ENCODE results near the gene INHBB.

The INHBB gene

DNA sequence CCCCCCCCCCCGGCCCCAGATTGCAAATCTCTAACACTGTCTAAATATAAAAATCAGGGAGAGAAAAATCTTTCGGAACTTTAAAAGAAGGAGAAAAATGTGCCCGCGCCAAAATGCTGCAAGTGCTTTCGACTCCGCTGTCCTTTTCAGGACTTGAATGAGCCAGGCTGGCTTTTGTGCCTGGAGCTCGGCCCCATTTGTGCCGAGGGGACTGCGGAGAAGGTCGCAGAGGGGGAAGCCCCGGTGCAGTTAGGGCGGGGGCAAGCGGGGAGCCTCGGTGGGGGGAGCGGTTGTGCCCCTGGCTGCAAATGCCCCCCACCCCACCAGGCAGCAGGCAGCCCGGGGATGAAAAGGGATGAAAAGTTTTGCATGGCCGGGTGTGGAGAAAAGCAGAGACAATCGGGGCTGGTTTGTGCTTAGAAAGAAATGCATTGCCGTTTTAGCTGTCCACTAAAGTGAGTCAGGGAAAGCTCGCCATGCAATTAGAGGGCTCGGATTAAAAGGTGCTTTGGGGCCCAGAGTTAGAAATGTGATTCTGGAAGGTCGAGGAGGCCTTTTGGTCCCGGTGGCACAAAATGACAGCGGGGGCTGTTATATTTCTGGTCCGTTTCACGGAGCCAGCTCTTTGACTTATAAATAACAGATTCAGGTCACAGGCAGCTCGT lies 1.6 kb downstream of the INHBB start:
- TF ChIP-seq CTCF (IDR thresholded peaks at IDR 0.05; ENCODE audit: insufficient read depth, missing control alignments): no peak
- FAIRE-seq (no peak), DNase-seq (ENCODE audit: insufficient read length, low spot score) (no peak)

DNA sequence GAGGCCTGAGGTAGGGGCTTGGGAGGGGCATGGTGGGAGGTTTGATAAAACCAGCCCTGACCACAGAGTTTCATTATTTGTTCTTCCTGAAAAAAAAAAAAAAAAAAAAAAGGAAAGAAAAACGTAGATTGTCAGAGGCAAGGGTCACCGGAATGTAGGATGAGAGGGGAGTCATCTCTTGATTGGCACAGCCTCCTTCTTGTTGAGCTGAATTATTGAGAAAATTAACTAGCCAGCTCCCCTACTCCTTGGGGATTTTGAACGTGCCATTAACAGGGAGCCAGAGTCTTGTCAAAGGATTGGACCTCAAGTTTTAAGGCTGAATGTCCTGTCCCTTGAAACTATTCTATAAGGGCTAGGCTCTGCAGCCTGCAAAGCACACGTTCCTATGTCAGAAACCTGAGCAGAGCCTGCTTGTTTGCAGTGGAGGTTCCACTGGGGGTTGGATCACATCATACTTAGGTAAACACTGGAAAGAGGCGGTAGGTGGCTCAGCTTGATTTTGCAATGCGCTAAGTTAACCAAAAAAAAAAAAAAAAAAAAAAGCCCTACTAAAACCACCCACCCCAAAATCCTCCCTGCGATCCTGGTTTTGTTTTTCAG lies 2.3 kb downstream of the INHBB start:
- no peak for TF ChIP-seq CTCF (IDR thresholded peaks at IDR 0.05; ENCODE audit: insufficient read depth, missing control alignments)
- DNase-seq (ENCODE audit: insufficient read length, low spot score) (no peak), FAIRE-seq (no peak)

DNA sequence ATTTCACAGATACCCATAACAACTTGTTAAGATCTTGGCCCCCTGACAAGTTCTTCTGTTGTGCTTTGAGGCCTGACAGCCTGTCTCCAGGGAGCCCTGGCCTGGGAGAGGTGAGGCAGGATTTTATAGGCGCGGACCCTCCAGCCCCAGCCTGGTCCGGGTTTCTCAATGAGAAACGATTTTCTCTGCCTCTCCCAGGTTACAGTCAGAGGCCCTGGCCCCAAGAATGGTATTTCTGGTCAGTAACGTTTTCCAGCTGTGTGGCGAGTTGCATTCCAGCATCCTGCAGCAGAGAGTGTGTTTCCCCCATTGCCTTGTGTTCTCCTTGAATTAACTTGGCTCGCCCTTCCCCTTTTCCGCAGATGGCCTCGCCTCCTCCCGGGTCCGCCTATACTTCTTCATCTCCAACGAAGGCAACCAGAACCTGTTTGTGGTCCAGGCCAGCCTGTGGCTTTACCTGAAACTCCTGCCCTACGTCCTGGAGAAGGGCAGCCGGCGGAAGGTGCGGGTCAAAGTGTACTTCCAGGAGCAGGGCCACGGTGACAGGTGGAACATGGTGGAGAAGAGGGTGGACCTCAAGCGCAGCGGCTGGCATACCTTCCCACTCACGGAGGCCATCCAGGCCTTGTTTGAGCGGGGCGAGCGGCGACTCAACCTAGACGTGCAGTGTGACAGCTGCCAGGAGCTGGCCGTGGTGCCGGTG lies 3.0 kb downstream of the INHBB start:
- TF ChIP-seq CTCF (IDR thresholded peaks at IDR 0.05; ENCODE audit: insufficient read depth, missing control alignments): no peak
- DNase-seq (ENCODE audit: insufficient read length, low spot score): no peak
- no peak for FAIRE-seq

- FAIRE-seq (no peak), DNase-seq (ENCODE audit: insufficient read length, low spot score) (no peak)
- no peak for TF ChIP-seq CTCF (IDR thresholded peaks at IDR 0.05; ENCODE audit: insufficient read depth, missing control alignments)
Observed at GRCh38 chr2:120349440-120349921, 3.5 kb downstream of the INHBB start.

DNA sequence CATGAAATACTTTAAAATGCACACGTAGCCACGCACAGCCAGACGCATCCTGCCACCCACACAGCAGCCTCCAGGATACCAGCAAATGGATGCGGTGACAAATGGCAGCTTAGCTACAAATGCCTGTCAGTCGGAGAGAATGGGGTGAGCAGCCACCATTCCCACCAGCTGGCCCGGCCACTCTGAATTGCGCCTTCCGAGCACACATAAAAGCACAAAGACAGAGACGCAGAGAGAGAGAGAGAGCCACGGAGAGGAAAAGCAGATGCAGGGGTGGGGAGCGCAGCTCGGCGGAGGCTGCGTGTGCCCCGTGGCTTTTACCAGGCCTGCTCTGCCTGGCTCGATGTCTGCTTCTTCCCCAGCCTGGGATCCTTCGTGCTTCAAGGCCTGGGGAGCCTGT lies 4.1 kb downstream of the INHBB start:
- FAIRE-seq: no peak
- DNase-seq (ENCODE audit: insufficient read length, low spot score): no peak
- no peak for TF ChIP-seq CTCF (IDR thresholded peaks at IDR 0.05; ENCODE audit: insufficient read depth, missing control alignments)

DNA sequence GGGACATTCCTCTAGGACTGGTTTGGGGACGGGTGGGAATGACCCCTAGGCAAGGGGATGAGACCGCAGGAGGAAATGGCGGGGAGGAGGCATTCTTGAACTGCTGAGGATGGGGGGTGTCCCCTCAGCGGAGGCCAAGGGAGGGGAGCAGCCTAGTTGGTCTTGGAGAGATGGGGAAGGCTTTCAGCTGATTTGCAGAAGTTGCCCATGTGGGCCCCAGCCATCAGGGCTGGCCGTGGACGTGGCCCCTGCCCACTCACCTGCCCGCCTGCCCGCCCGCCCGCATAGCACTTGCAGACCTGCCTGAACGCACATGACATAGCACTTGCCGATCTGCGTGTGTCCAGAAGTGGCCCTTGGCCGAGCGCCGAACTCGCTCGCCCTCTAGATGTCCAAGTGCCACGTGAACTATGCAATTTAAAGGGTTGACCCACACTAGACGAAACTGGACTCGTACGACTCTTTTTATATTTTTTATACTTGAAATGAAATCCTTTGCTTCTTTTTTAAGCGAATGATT lies 4.9 kb downstream of the INHBB start:
- FAIRE-seq: no peak
- no peak for TF ChIP-seq CTCF (IDR thresholded peaks at IDR 0.05; ENCODE audit: insufficient read depth, missing control alignments)
- no peak for DNase-seq (ENCODE audit: insufficient read length, low spot score)

Data from D721Med (cell line).